GM12878 (cell line): Measurements from ENCODE around the gene NINL. TPM values are rescaled to one million over a fixed set of nuclear protein-coding genes. Genes with fewer than 3 reads are reported as not detected.

Experiments
- ATAC-seq: fragments of 200-7000 bp; cut with Tn5 transposase; 3 replicates; pipeline ENCODE4 v1.9.1; 2020; ENCODE audit warnings: mild to moderate bottlenecking, moderate library complexity
- BruUV-seq: library from RNA; stranded (reverse); fragments of 400-500 nt; replicated peaks from 2 replicates; lab custom pipeline; 2021; lab: Mats Ljungman, UMichigan
- CTCF ChIA-PET: fragments of 300-600 bp; sonication (Branson Sonifier 250); formaldehyde crosslinking; extraction: SDS; loops from one replicate; lab custom pipeline; 2021; ENCODE audit warnings: inconsistent platforms; lab: Yijun Ruan, JAX
- POLR2A ChIA-PET: fragments of 350-600 bp; formaldehyde crosslinking; extraction: SDS; loops from one replicate; lab custom pipeline; 2021; ENCODE audit warnings: inconsistent platforms; lab: Charles Lee
- RAD21 ChIA-PET: fragments of 300-600 bp; sonication (Branson Sonifier 250); formaldehyde crosslinking; loops from one replicate; lab custom pipeline; 2023; ENCODE audit warnings: antibody characterized with exemption; ENCODE audit not compliant: unreplicated experiment; lab: Charles Lee
- SMC1A ChIA-PET: fragments of 300-600 bp; sonication (Branson Sonifier 250); formaldehyde crosslinking; loops from one replicate; lab custom pipeline; 2023; ENCODE audit not compliant: unreplicated experiment, uncharacterized antibody; lab: Charles Lee
- DNase-seq: peaks from one replicate; pipeline ENCODE4 v3.0.0-alpha.2; 2011; ENCODE audit warnings: low read depth, low spot score
- FAIRE-seq: peaks from 3 replicates; lab custom pipeline; 2011; peaks lifted over from hg19 to GRCh38; lab: Jason Lieb, UNC
- H2AFZ ChIP-seq: 2 replicates; pipeline ENCODE4 v1.6.0; 2011; ENCODE audit warnings: low read depth, low read length, control low read depth; ENCODE audit not compliant: control insufficient read depth
- H3K27ac ChIP-seq: 2 replicates; pipeline ENCODE4 v1.5.1; 2011; ENCODE audit warnings: control low read depth; ENCODE audit not compliant: control insufficient read depth, insufficient read depth
- H3K27me3 ChIP-seq, 2 experiments: replicated peaks in 1 of 2; 2 replicates each; pipeline versions ENCODE4 v1.6.0 to v1.6.1; 2011; ENCODE audit warnings: low read length in 1 of 2; ENCODE audit not compliant: control insufficient read depth in 2 of 2, insufficient read depth in 2 of 2
- H3K36me3 ChIP-seq, 2 experiments: 2 replicates each; pipeline ENCODE4 v1.5.1; 2011; ENCODE audit warnings: low read length in 1 of 2; ENCODE audit not compliant: control insufficient read depth in 2 of 2, insufficient read depth in 2 of 2
- H3K4me1 ChIP-seq: 2 replicates; pipeline ENCODE4 v1.6.1; 2011; ENCODE audit warnings: mild to moderate bottlenecking, low read length, moderate library complexity, mixed read lengths; ENCODE audit not compliant: control insufficient read depth, insufficient read depth
- H3K4me2 ChIP-seq: 2 replicates; pipeline ENCODE4 v1.6.0; 2011; ENCODE audit warnings: control low read depth; ENCODE audit not compliant: control insufficient read depth, insufficient read depth
- H3K4me3 ChIP-seq: fragments of 200-600 bp; sonication (generic); 2 replicates; pipeline ENCODE4 v1.5.1; 2016
- H3K79me2 ChIP-seq: 2 replicates; pipeline ENCODE4 v1.6.0; 2011; ENCODE audit warnings: low read length; ENCODE audit not compliant: control insufficient read depth, insufficient read depth
- H3K9ac ChIP-seq: 2 replicates; pipeline ENCODE4 v1.8.0; 2011; ENCODE audit warnings: low read length, control low read depth, mixed read lengths; ENCODE audit not compliant: control insufficient read depth, insufficient read depth
- H3K9me3 ChIP-seq: replicated peaks from 3 replicates; pipeline ENCODE4 v1.5.1; 2011; ENCODE audit warnings: mild to moderate bottlenecking, low read length; ENCODE audit not compliant: control insufficient read depth, insufficient read depth
- H4K20me1 ChIP-seq: 2 replicates; pipeline ENCODE4 v1.6.0; 2011; ENCODE audit not compliant: control insufficient read depth, insufficient read depth
- ETV6 ChIP-seq, 2 experiments: fragments of 450-650 bp in 1 of 2; IDR thresholded peaks in 1 of 2; conservative IDR thresholded peaks in 1 of 2; 2 replicates each; pipeline ENCODE4 v1.6.1; 2014; ENCODE audit warnings: antibody characterized with exemption in 1 of 2, borderline replicate concordance in 1 of 2, low read depth in 1 of 2, mild to moderate bottlenecking in 1 of 2, moderate library complexity in 1 of 2
- RUNX3 ChIP-seq: IDR thresholded peaks from 2 replicates; pipeline ENCODE4 v1.6.1; 2012; ENCODE audit warnings: low read length, inconsistent platforms
- SMARCA5 ChIP-seq: fragments of 450-650 bp; IDR thresholded peaks from 2 replicates; pipeline ENCODE4 v1.6.1; 2017; ENCODE audit warnings: mild to moderate bottlenecking
- TCF3 ChIP-seq: IDR thresholded peaks from 2 replicates; pipeline ENCODE4 v1.6.1; 2012; ENCODE audit warnings: low read depth, mild to moderate bottlenecking, low read length, borderline replicate concordance; ENCODE audit not compliant: insufficient read depth
- WGBS: methylation state at CpG from one replicate; pipeline ENCODE4 v1.1.6; 2016; ENCODE audit warnings: low lambda C conversion rate; ENCODE audit not compliant: insufficient replicate concordance, insufficient coverage; ENCODE audit errors: missing lambda C conversion rate; 5-methylcytosine and 5-hydroxymethylcytosine counted together
- in situ Hi-C: fragments of 300-500 bp; cut with MboI; formaldehyde crosslinking; loops from 9 replicates; pipeline ENCODE4 v1.14.3; 2018; ENCODE audit warnings: mixed read lengths
- intact Hi-C: fragments of 100-400 bp; cut with micrococcal nuclease; formaldehyde crosslinking; loops from one replicate; pipeline ENCODE4 v1.14.2; 2022; ENCODE audit not compliant: unreplicated experiment
- polyA plus RNA-seq, 11 experiments: library from polyadenylated mRNA; depleted of rRNA in 4 of 11; unstranded in 6 of 11; stranded (reverse) in 5 of 11; fragments of >200 nt; fragmentation: Nextera tagmentation in 4 of 11; fragmentation: Illumina TruSeq in 1 of 11; extraction: Ambion mirVana in 4 of 11; extraction: Trizol in 1 of 11; gene quantifications; 1 replicate in 1 of 11; 2 replicates in 10 of 11; pipeline versions ENCODE4 v1.2.1 to v1.2.3, GENCODE V29; 2011 to 2016; ENCODE audit warnings: inconsistent platforms in 2 of 11, missing spikeins in 2 of 11, low read depth in 1 of 11
- total RNA-seq, 4 experiments: library from RNA; depleted of rRNA in 3 of 4; stranded (reverse); fragments of >200 nt in 3 of 4; fragmentation: Illumina TruSeq in 1 of 4; extraction: Trizol in 1 of 4; gene quantifications; 2 replicates each; pipeline versions ENCODE4 v1.2.1 to v1.2.3, GENCODE V29; 2013 to 2021
- TF ChIP-seq, protein P1 (sequence below): fragments of 150-350 bp; IDR thresholded peaks from 2 replicates; pipeline ENCODE4 v1.6.1; 2014; ENCODE audit warnings: mild to moderate bottlenecking, low read depth, low read length

The NINL gene
- total and polyA plus RNA-seq, 10 of the 15 experiments (the other 5 are each of a cell fraction or from before 2014, with no cell fraction given), result 0.04 to 0.77 (median 0.23) TPM; not detected in 1

DNA sequence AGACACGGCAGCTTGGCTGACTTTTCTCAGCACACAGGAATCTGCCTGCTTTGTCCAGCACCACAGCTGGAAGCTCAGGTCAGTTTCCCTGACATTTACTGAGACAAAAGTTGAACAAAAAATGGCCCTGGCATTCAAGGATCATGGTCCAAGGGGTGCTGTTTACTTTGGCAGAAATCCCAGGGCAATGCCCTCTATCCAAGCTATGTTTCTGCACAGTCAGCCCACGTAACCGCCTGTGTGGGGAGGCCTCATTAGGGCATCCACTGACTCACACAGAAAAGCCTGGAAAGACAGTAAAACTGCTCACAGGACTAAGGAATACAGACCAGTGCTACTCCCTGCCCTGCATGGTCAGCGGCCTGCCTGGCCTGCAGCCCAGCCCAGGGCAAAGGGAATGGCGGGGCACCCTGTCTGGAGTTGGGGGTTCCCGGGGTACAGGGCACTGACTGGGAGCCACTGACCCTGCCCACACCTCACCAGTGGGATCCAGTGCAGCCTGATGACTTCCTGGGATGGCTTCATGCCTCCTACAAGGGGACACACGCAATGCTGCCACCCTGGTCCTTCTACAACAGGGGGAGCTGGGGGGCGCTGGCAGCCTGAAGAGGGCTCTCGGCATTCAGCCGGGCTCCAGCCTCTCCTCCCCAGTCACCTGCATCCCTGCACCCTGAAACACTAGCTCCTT is 77.1 kb downstream of the NINL start:
- H3K9me3 ChIP-seq, result no peaks in the 10 kb centered on the region; the same call in 2 of the 3 replicates
- DNase-seq (no peak), FAIRE-seq (no peak), ATAC-seq (no peak)
- CTCF ChIA-PET, result no interaction called here
- SMC1A ChIA-PET, result no interaction called here
- H3K9ac ChIP-seq, result no peak overlapping the region
- RAD21 ChIA-PET, result no interaction called here
- intact Hi-C loops, result no loop called here
- no peaks in the 10 kb centered on the region for H3K4me1 ChIP-seq
- H3K4me2 ChIP-seq, result no peak overlapping the region
- no peak overlapping the region for H3K4me3 ChIP-seq
- no peaks in the 10 kb centered on the region for H3K27me3 ChIP-seq
- H3K79me2 ChIP-seq, result no peaks in the 10 kb centered on the region
- no peak overlapping the region for H3K27ac ChIP-seq
- no TSS peak for BruUV-seq
- H4K20me1 ChIP-seq, result no peaks in the 10 kb centered on the region
- H2AFZ ChIP-seq, result no peak overlapping the region
- 40% methylated on average over 10 of the region's 10 CpGs for WGBS
- TF ChIP-seq RUNX3 (no peak), TCF3 (no peak), SMARCA5 (no peak), ETV6 (conservative IDR thresholded peaks at IDR 0.05 in 1 of 2, IDR thresholded peaks at IDR 0.05 in 1 of 2; ENCODE audit: borderline replicate concordance in 1 of 2, low read depth in 1 of 2) (no peak)
- TF ChIP-seq, protein P1, sequence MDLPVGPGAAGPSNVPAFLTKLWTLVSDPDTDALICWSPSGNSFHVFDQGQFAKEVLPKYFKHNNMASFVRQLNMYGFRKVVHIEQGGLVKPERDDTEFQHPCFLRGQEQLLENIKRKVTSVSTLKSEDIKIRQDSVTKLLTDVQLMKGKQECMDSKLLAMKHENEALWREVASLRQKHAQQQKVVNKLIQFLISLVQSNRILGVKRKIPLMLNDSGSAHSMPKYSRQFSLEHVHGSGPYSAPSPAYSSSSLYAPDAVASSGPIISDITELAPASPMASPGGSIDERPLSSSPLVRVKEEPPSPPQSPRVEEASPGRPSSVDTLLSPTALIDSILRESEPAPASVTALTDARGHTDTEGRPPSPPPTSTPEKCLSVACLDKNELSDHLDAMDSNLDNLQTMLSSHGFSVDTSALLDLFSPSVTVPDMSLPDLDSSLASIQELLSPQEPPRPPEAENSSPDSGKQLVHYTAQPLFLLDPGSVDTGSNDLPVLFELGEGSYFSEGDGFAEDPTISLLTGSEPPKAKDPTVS, result no peak
- TF ChIP-seq, all 136 proteins: peak for 0
- no peaks in the 10 kb centered on the region for H3K36me3 ChIP-seq
- POLR2A ChIA-PET, result no interaction called here
- in situ Hi-C loops, result loop anchor here (10.0 to 25.0 kb wide), 3 partner anchors 63 to 654 kb away; no protein-coding TSS in a partner anchor
